Psoas muscle (tissue), 8 donors: ENCODE results near the gene MPPE1. TPM values are rescaled to one million over a fixed set of nuclear protein-coding genes. Genes with fewer than 3 reads are reported as not detected.
A peak's percentile ranks its signal among the peaks of the same experiment; 100 is the strongest.

Source experiments
- ATAC-seq, 4 donors: fragments of 200-7000 bp; cut with Tn5 transposase; one replicate each; pipeline ENCODE4 v1.9.1; 2020; ENCODE audit warnings: moderate library complexity in 3 of 4, mild to moderate bottlenecking in 2 of 4
- DNase-seq, 2 donors: peaks; one replicate each; pipeline ENCODE4 v3.0.0-alpha.2; 2020
- H3K27ac ChIP-seq: fragments of 200-600 bp; one replicate; pipeline ENCODE4 v1.8.0; 2022
- H3K27me3 ChIP-seq, 3 donors: fragments of 200-600 bp in 1 of 3; one replicate each; pipeline versions ENCODE4 v1.6.1 to v1.8.0; 2013 to 2022; ENCODE audit warnings: low read length in 2 of 3, mild to moderate bottlenecking in 2 of 3, moderate library complexity in 1 of 3; ENCODE audit not compliant: insufficient read depth in 3 of 3
- H3K36me3 ChIP-seq, 2 donors: fragments of 200-600 bp in 1 of 2; one replicate each; pipeline versions ENCODE4 v1.6.1 to v1.8.0; 2013 to 2022; ENCODE audit warnings: low read depth in 1 of 2, mild to moderate bottlenecking in 1 of 2, moderate library complexity in 1 of 2; ENCODE audit not compliant: insufficient read depth in 1 of 2
- H3K4me1 ChIP-seq: fragments of 200-600 bp; one replicate; pipeline ENCODE4 v1.8.0; 2022
- H3K4me3 ChIP-seq: fragments of 200-600 bp; one replicate; pipeline ENCODE4 v1.8.0; 2022; ENCODE audit warnings: mild to moderate bottlenecking
- H3K9me3 ChIP-seq: fragments of 200-600 bp; one replicate; pipeline ENCODE4 v1.8.0; 2022
- CTCF ChIP-seq: fragments of 200-600 bp; IDR thresholded peaks from one replicate; pipeline ENCODE4 v1.8.0; 2022; ENCODE audit warnings: antibody characterized with exemption
- WGBS, 3 donors: extraction: QIAGEN DNeasy Blood & Tissue Kit; methylation state at CpG; one replicate each; pipeline versions ENCODE4 v1.1.6 to v1.1.7; 2013; 5-methylcytosine and 5-hydroxymethylcytosine counted together
- intact Hi-C, 2 donors: fragments of 100-400 bp; cut with DNase I; formaldehyde crosslinking; loops; one replicate each; pipeline versions ENCODE4 v1.11.0 to v1.14.2; 2022
- polyA plus RNA-seq, 3 donors: library from polyadenylated mRNA; stranded (reverse); fragments of 200-250 nt; gene quantifications; one replicate each; pipeline ENCODE4 v1.2.3, GENCODE V29; 2013
- total RNA-seq, 4 donors: library from RNA; stranded (reverse); fragmentation: NEBNext Ultra II Directional in 2 of 4; extraction: Animal tissue kit (Norgen Biotek cat#: 25700) in 2 of 4; gene quantifications; one replicate each; pipeline versions ENCODE4 v1.2.1 to v1.2.4, GENCODE V29; 2021 to 2023
- donor health status: healthy with polysubstance abuse.
- donor health status: DM: no; HTN: no; CAD: no; lungs with moderate emphysema.
- donor health status: Bipolar disorder and iron deficiency.
- donor health status: healthy.
- donor health status: DM: yes; HTN: yes; CAD: no.
- donor health status: DM: no; HTN: no; CAD: no.
- donor health status: DM: no; HTN: no; CAD: no.
- donor health status: DM: yes; HTN: yes; CAD: no.

MPPE1 gene
- total and polyA plus RNA-seq, 7 donors = 20.2 to 44.0 (median 26.5) TPM

DNA sequence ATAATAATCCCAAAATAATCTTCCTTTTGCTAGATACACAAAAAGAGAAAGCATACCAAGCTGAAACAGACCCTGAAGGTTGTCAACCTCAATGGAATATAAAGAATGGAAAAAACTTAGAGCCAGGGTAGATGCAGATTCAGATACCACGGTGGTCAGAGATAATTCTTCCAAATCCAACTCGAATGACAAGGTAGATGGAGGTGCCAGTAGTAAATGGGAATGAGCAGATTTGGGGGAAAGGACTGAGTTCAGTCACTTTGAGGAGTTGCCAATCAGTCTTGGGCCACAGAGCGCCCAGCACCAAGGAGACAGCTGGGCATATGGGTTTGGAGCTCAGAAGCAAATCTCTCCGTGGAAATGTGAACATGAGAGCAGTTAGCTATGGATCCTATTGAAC lies 60.3 kb downstream of the MPPE1 start:
- Histone ChIP-seq H3K27ac (no peak overlapping the region), H3K4me1 (peaks cover 8% of the 10 kb centered on the region), H3K4me3 (no peak overlapping the region), H3K27me3 (no peaks in the 10 kb centered on the region), H3K9me3 (no peaks in the 10 kb centered on the region), H3K36me3 (no peaks in the 10 kb centered on the region)
- TF ChIP-seq CTCF = no peak
- 58 to 73% (median 64%) methylated on average over 4 of the region's 4 CpGs for WGBS, 3 donors
- intact Hi-C loops = loop anchor here in 1 of 2 donors (5.0 kb wide), 1 partner anchor 41 kb away; no protein-coding TSS in a partner anchor
- no peak for ATAC-seq
- no peak for DNase-seq

DNA sequence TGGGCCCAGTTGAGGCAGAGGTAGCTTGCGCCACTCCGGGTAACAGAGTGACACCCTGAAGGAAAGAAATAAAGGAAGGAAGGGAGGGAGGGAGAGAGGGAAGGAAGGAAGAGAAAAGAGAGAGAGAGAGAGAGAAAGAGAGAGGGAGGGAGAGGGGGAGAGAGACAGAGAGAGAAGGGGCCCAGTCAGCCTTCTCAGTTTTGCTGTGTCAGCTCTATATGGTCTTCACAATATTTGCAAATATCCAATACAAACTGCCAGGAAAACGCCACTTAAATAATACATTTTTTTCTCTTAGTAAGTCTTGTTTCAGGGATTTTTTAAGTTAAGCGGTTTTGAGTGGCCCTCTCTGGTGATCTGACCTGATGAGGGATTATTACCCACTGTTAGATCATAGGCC lies 62.5 kb downstream of the MPPE1 start:
- Histone ChIP-seq H3K4me3 (no peak overlapping the region), H3K27me3 (no peaks in the 10 kb centered on the region), H3K27ac (no peak overlapping the region), H3K36me3 (no peaks in the 10 kb centered on the region), H3K9me3 (no peaks in the 10 kb centered on the region), H3K4me1 (peaks cover 8% of the 10 kb centered on the region)
- DNase-seq (no peak), ATAC-seq (no peak)
- intact Hi-C loops = loop anchor here in 1 of 2 donors (5.0 kb wide), 1 partner anchor 38 kb away; no protein-coding TSS in a partner anchor
- WGBS, 3 donors = 86 to 92% (median 91%) methylated on average over 4 of the region's 4 CpGs
- TF ChIP-seq CTCF = no peak

DNA sequence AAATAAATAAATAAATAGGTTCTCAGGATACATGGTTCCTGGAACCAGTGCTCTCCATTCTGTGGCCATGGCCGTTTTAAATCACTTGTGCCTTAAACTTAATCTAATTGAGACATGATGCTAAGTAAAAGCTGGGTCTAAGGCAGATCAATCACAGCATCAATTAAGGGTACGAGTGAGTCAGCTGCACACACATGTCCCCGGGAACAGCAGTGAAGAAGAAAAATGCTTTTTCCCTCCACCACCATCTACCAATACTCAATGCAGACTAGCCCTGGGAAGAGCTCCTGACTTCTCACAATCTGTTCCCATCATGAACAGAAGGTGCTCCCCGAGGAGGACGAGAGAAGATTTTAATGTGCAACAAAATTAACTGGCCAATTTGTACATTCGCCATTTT lies 63.7 kb downstream of the MPPE1 start:
- Histone ChIP-seq H3K4me3 (no peak overlapping the region), H3K9me3 (no peaks in the 10 kb centered on the region), H3K27ac (no peak overlapping the region), H3K36me3 (no peaks in the 10 kb centered on the region), H3K4me1 (peaks cover 5% of the 10 kb centered on the region), H3K27me3 (no peaks in the 10 kb centered on the region)
- TF ChIP-seq CTCF = no peak
- 81 to 89% (median 87%) methylated on average over 6 of the region's 6 CpGs for WGBS, 3 donors
- ATAC-seq (no peak), DNase-seq (no peak)
- intact Hi-C loops = no loop called here

DNA sequence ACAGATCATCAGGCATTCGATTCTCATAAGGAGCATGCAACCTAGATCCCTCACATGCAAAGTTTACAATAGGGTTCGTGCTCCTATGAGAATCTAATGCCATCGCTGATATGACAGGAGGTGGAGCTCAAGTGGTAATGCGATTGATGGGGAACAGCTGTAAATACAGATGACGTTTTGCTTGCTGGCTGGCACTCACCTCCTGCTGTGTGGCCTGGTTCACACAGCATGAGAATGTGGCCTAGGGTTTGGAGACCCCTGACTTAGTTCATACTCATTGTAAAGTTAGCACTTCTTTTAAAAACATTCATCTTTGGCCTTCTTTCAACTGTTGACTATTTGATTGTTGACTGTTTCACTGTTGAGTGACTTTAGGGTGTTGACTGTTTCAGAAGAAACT lies 65.6 kb downstream of the MPPE1 start:
- Histone ChIP-seq H3K27me3 (no peaks in the 10 kb centered on the region), H3K4me3 (no peak overlapping the region), H3K36me3 (no peaks in the 10 kb centered on the region), H3K27ac (no peak overlapping the region), H3K9me3 (no peaks in the 10 kb centered on the region), H3K4me1 (no peaks in the 10 kb centered on the region)
- DNase-seq (no peak), ATAC-seq (peak in 3 of 4 donors; percentile 48 to 59 (median 53))
- intact Hi-C loops = no loop called here
- WGBS, 3 donors = 33 to 47% (median 33%) methylated on average over 5 of the region's 5 CpGs
- no peak for TF ChIP-seq CTCF

GRCh38 chr18:11840493-11840892 lies 67.6 kb downstream of the MPPE1 start:
- no peaks in the 10 kb centered on the region for H3K9me3 ChIP-seq
- H3K4me3 ChIP-seq = no peak overlapping the region
- no peaks in the 10 kb centered on the region for H3K36me3 ChIP-seq
- no peaks in the 10 kb centered on the region for H3K4me1 ChIP-seq
- no peaks in the 10 kb centered on the region for H3K27me3 ChIP-seq
- H3K27ac ChIP-seq = no peak overlapping the region
- intact Hi-C loops = no loop called here
- no peak for ATAC-seq
- WGBS, 3 donors = 73% methylated on average over 6 of the region's 6 CpGs
- DNase-seq = no peak
- TF ChIP-seq CTCF = no peak
